ENCODE measurements around the gene EDIL3. TPM values are rescaled to one million over a fixed set of nuclear protein-coding genes. Genes with fewer than 3 reads are reported as not detected.
"Not testable (repeated sequence)": the region's sequence is repeated elsewhere in the genome, so short reads cannot be mapped to it uniquely, and the experiment has no call there.

The EDIL3 gene
- total RNA-seq, 1 donor from 2014 or later, result 14.4 TPM

DNA sequence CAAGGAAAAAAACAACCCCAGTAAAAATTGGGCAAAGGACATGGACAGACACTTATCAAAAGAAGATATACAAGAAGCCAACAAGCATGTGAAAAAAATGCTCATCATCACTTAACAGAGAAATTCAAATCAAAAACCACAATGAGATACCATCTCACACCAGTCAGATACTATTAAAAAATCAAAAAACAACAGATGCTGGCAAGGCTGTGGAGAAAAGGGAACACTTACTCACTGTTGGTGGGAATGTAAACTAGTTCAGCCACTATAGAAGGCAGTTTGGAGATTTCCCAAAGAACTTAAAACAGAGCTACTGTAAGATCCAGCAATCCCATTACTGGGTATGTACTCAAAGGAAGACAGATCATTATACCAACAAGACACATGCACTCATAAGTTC is 157.4 kb downstream of the EDIL3 start:
- no peak for ATAC-seq
- intact Hi-C loops (cut with micrococcal nuclease), result no loop called here

DNA sequence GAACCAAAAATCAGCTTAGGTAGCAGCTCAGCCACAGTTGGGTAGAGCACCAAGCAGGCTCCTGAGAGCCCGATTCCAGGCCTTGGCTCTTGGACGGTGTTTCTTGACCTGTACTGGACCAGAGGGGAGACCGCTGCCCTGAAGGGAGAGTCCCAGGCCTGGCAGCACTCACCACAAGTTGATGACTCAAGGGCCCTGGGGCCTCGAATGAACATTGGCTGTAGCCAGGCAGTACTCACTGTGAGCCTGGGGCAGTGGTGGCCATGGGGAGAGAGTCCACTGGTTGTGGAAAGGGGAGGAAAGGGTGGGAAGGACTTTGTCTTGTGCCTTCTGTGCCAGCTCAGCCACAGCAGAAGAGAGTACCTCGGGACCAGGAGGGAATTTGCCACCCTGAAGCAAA is 166.1 kb downstream of the EDIL3 start:
- no peak for DNase-seq
- ATAC-seq, result no peak
- intact Hi-C loops (cut with micrococcal nuclease), result no loop called here

More for the DNA sequence above, 157.4 kb downstream of the EDIL3 start:
- DNase-seq, result no peak

DNA sequence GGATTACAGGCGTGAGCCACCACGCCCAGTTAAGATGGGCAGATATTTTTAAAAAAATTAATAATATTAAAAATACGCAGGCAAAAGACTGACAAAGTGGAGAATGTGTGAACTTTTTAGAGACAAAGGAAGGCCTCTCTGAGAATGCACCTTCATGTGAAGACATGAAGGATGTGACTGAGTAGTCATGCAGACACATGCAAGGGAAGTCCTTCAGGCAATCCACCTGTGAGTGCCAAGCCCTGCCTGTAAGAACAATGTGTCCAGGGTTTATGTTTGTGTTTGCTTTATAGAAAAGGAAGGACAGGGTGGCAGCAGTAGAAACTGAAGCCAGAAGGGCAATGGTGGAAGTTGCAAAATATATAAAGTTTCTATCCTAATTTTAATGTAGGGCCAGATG is 169.2 kb downstream of the EDIL3 start:
- no peak for ATAC-seq
- no peak for DNase-seq
- intact Hi-C loops (cut with micrococcal nuclease), result no loop called here

DNA sequence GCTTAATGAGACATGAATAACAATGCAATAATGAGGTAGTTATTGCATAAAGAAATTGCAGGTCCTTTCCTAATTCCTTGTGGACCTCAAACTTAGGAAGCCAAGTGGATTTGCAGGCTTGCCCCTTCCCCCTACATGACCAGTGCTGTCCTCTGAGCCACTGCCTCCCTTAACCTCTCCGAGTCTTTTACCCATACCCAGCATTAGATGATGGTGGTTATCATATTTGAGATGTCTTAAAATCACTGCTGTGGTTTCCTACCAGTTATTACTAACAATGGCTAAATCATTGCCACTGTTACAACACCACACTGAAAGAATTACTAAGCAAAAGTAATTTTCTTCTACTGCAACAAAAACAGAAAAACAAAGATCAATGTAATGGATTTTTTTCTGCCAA is 170.8 kb downstream of the EDIL3 start:
- DNase-seq (no peak), ATAC-seq (no peak)
- intact Hi-C loops (cut with micrococcal nuclease), result no loop called here

DNA sequence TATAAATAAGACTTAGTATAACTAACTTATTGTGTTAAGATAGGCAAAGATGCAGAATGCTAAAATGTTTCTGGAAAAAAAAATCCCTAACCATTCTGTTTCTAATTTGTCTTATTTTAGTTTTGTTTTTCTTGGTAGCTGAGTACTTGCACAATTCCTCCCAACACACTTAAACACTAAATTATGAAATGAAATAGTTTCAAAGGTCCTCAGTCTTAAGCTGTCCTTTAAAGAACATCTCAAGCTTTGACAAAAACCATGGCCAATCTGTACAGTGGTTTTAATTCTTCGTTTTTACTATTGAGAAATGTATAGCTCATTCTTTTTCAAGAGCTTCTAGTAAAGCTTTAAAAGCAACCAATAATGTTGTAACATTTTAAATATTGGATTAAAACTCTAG is 171.5 kb downstream of the EDIL3 start:
- intact Hi-C loops (cut with micrococcal nuclease), result no loop called here
- ATAC-seq (no peak), DNase-seq (no peak)

DNA sequence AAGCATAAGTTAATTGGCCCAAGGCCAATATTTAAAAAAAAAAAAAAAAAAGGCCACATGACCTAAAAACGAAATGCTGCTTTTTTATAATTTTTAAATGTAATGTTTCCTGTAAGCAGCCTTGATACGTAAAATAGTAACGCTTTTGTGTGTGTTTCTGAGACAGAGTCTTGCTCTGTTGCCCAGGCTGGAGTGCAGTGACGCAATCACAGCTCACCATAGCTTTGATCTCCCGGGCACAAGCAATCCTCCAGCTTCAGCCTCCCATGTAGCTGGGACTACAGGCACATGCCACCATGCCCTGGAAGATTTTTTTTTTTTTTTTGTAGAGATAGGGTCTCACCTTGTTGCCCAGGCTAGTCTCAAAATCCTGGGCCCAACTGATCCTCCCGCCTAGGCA is 179.9 kb downstream of the EDIL3 start:
- intact Hi-C loops (cut with micrococcal nuclease), result no loop called here
- no peak for DNase-seq
- ATAC-seq, result no peak

DNA sequence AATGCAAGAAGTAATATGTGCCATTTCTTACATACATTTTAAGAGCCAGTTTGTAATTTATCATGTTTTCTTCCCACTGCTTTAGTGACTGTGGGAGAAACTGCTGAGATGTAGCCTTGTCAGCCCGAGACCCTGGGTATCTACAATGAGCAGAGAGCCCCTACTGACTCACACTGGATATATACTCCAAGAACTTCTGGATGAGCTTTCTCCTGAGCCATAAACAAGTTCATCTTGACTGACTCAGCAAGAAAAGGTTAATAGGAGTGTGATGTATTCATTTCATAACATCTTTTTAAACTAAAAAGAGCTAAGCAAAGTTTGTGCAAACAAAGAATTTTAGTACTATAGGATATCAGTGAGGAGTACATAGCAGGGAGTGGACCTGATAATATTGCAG is 182.5 kb downstream of the EDIL3 start:
- no peak for DNase-seq
- intact Hi-C loops (cut with micrococcal nuclease), result no loop called here
- ATAC-seq, result no peak

DNA sequence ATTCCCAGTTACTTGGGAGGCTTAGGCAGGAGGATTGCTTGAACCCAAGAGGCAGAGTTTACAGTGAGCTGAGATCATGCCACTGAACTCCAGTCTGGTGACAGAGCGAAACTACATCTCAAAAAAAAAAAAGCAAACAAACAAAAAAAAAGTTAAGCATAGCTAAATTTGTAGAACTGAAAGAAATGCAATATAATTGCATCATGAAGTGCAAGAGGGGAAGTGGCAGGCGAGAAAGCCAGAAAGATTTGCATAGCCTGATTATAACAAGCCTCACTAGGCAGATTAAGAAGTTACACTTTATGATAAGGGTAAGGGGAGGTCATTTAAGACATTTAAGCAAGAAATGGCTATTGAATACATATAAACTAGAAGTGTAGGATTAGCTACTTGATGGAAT is 187.1 kb downstream of the EDIL3 start:
- ATAC-seq (no peak), DNase-seq (no peak)
- intact Hi-C loops (cut with micrococcal nuclease), result no loop called here

DNA sequence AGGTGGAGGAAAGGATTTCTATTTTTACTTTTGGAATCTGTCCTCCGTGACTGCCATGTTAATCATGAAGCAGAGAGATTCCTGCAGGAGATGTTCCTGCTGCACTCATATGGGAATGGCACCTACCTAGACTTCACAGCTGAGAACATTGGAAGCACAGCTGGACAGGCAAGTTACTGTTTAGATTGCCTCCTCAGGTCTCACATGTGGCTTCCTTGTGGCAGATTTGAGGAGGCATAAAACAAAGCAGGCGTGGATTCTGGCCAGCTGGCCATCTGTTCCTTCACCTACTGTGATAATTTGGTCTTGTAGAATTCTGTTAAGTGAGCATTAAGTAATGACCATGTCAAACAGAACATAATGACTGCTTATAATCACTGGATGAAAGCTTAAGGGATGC is 193.4 kb downstream of the EDIL3 start:
- intact Hi-C loops (cut with micrococcal nuclease), result no loop called here
- no peak for ATAC-seq
- no peak for DNase-seq

DNA sequence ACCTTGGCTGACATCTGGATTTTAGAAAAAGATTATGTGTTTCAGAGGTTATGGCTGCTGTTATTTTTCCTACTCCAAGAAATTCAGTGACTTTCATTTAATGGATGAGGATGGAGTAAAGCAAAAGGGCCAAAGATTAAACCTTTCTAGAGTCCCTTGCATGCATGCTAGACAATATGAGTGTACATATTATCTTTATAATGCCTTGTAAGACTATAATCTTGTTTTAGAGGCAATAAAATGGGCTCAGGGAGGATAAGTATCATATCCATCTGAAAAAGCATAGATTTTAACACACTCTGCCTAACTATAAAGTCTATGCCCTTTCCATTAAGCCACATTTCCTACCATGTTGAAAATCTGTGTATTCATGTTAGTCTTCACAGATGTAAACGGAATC is 199.8 kb downstream of the EDIL3 start:
- intact Hi-C loops (cut with micrococcal nuclease), result no loop called here
- ATAC-seq (no peak), DNase-seq (no peak)

DNA sequence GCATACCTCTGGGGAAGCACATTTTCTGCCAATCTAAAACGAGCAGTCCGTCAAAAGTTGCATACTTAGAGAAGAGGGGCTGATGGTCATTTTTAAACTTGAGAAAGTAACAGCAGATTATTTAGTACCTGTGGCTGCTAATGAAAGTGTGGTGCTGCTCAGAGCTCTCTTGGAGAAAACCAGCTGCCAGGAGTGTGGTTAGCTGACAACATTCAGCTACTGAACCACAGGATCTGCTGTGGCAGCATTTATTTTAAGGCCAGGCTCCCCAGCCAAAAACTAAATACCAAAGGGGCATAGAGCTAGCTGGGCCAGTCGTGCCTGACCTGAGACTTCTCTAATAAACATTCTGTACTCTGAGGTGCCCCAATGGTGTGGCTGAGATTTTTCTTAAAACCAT is 203.6 kb downstream of the EDIL3 start:
- ATAC-seq, result peak; percentile 33
- DNase-seq, result no peak

DNA sequence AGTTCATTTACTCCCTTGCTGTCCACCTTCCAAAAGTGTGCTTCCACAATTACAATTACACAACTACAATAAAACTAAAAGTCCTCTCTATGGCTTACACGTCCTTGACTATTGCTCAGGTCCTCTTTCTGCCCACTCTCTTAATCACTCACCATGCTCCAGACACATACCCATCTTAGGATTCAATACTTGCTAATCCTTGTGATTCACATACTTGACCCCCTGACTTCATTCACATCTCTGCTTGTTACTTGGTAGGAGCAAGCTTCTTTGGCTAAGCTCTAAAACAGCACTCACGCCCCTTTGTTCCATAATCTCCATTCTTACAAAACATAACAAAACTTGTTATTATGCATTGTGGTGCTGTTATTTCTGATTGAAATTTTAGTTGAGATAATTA is 215.8 kb downstream of the EDIL3 start:
- ATAC-seq, result no peak
- intact Hi-C loops (cut with micrococcal nuclease), result no loop called here
- DNase-seq, result no peak

More for the DNA sequence above, 203.6 kb downstream of the EDIL3 start:
- intact Hi-C loops (cut with micrococcal nuclease), result no loop called here

DNA sequence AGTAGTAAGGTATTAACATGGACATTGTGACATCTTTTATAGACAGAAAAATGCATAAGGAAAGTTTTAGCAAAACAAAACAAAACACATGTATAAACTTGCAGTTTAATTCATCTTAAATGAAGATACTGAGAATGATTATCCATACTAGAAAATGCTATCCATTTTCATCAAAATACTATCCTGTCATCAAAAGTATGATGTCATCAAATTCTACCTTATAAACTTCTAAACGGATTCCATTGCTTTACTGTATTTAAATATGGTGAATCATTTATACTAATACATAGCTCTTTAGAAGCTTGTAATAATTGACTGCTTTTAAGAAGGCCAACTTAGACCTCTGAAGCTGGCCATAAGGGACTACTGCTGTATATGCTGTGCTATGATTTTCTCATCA is 221.0 kb downstream of the EDIL3 start:
- no peak for DNase-seq
- intact Hi-C loops (cut with micrococcal nuclease), result no loop called here
- no peak for ATAC-seq

DNA sequence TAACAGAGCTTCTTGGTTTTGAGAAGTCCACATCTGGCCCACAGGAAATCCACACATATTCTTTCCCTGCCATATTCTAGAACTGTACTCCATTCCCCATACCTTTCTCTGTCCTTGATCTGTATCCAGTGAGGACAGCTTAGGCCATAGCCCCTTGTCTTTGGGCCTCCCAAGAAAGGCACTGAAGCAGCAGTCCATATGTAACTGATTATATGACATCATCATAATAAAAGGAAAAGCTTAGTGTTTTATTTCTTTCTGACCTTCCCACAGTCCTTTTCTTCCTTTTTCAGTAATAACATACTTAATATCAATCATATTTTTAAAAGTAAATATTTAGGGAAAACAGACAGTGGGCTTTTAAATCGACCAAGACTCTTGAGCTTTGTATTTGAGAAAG is 222.0 kb downstream of the EDIL3 start:
- intact Hi-C loops (cut with micrococcal nuclease), result no loop called here
- DNase-seq, result no peak
- no peak for ATAC-seq

DNA sequence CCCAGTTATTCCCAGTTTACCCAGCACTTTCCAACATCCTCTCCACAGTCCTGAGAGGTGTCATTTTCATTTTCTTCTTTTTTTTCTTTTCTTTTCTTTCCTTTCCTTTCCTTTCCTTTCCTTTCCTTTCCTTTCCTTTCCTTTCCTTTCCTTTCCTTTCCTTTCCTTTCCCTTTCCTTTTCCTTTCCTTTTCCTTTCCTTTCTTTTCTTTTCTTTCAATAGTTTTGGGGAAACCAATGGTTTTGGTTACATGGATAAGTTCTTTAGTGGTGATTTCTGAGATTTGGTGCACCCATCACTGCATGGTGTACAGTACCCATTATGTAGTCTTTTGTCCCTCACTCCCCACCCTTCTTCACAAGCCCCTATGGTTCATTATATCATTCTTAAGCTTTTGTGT is 224.0 kb downstream of the EDIL3 start:
- DNase-seq; ATAC-seq; intact Hi-C loops (cut with micrococcal nuclease): not testable (repeated sequence)

DNA sequence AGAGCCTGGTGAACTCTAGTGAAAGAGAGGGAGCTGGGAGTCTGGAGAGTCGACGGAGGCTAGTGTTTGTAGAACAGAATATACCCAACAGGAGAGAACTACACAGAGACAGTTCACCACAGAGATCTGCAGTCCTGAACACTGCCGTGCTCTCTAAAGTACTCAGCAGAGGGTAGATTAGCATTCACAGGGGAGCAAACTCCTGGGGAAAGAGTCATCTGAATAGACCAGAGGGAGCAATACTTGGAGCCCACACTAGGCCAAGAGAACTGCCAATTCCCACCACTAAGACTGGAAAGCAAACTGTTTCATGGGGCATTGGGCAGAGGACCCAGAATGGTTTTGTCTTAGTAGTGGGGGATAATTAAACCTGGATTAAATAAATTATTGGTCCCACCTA is 235.6 kb downstream of the EDIL3 start:
- ATAC-seq (no peak), DNase-seq (no peak)
- intact Hi-C loops (cut with micrococcal nuclease), result no loop called here

DNA sequence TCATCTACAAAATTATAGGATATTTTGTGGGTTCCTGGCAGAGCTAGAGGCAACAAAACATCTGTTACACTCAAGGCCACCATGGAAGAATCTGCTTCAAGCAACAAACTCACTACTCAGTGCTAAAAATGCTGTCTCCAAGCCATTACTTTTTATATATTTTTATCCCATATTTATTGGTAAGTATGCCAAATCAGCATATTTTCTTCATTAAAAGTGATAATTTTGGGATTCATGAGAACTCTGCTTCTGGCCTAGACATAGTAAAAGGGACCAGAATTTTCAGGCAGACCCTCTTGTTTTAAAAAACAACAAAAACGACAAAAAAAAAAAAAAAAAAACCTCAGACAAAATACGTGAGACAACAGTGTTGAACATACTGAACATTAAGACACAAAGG is 236.0 kb downstream of the EDIL3 start:
- no peak for ATAC-seq
- intact Hi-C loops (cut with micrococcal nuclease), result no loop called here
- DNase-seq, result no peak

DNA sequence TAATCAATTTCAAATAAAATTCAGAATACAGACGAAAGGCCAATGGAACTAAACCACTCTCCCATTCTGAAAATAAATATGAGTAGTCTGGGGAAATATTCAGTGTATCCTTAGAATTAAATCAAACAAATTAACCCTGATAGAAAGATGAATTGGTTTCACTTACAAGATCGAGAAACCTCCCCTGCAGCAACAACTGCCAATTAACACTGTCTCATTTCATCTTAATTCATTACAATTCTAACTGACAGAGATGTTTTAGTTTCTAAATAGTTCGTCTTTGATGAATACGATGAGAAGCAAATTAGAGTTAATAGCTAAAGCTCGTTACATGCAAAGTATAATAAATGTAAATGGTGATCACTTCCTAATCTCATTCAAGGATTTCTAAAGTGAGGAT is 247.1 kb downstream of the EDIL3 start:
- intact Hi-C loops (cut with micrococcal nuclease), result no loop called here
- no peak for ATAC-seq
- no peak for DNase-seq

DNA sequence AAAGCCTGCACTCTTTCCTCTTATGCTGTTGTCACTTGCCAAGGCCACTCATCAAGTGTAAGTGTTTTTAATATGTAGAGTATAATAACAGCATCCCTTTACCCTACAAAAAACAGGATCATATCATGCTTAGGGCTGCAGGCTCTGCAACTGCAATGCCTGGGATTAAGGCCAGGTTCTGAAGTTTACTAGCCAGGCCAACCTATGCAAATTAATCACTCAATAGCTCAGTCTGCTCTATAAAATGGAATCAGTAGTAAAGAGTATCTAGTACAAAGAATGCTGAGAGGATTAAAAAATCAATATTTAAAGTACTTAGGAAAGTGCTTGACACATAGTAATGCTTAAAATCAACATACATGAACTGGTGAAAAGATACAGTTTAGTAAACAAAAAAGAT is 253.3 kb downstream of the EDIL3 start:
- intact Hi-C loops (cut with micrococcal nuclease), result no loop called here
- no peak for DNase-seq
- no peak for ATAC-seq

DNA sequence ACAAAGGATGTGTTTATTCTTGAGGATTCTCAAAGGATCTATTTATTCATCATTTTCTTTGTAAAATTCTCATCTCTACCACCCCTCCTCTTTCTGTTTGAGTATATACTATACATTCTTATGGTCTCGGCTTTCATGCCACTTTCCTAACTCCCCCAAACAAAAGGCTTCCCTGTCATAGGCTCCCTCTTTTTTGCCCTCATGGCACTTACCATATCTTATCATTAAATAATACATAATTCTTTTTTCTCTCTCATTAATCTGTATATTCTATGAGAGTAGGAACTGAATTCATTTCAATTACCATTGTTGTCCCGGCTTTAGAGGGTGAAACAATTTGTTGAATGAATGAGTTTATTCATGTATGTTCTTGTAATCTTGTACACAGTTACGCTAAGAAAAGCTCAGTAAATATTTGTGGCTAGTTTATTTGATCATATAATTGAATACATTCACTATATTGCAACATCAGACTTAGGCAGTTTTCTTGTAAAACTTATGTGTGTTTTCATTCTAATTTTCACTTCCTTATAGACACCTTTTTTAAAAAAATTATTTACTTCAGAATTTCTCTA is 254.6 kb downstream of the EDIL3 start:
- intact Hi-C loops (cut with micrococcal nuclease), result no loop called here
- ATAC-seq (no peak), DNase-seq (no peak)

DNA sequence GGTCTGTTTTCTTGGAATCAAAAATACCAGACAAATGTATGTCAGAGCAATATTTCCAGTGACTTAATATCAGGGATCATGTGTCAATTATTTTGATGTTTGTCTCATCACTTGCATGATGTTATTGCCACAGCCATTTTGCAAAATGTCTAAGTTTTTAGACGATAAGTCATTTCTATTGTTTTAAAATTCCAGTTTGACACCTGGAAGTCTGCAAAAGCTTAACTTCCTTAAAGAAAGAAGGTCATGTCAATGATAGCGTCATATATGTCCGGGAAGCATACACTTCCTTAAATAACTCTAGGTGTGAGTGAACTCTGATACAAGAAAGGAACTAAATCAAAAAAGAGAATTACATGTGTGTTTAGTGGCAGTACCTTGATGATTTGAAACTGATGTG is 259.5 kb downstream of the EDIL3 start:
- ATAC-seq (no peak), DNase-seq (no peak)
- intact Hi-C loops (cut with micrococcal nuclease), result no loop called here

DNA sequence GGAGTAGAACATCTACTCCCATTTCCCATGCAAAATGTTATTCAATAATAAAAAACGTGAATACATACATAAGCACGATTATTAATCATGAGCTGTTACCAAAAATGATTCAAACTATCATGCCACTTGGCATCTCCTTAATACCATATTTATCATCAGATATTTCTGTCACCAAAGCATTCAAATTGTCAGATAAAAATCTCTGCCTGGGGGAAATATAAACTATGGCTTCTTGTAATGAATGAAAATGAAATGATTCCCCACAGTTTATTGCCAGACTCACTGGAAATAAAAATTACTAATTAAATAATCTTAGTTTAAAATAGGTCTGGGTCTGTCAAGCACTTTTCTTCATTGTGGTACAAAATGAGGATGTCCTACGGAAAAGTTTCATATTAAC is 265.4 kb downstream of the EDIL3 start:
- intact Hi-C loops (cut with micrococcal nuclease), result no loop called here
- ATAC-seq (no peak), DNase-seq (no peak)
